Neural cell (in vitro differentiated cells): ENCODE data around the gene SOCS2. TPM values are rescaled to one million over a fixed set of nuclear protein-coding genes. Genes with fewer than 3 reads are reported as not detected.

ENCODE experiments used
- H2AFZ ChIP-seq: fragments of 200-600, 300-800 bp; sonication (generic), shearing (Covaris generic); 2 replicates; pipeline ENCODE4 v1.6.0; 2014; ENCODE audit warnings: low read depth, mild to moderate bottlenecking, antibody characterized with exemption, low read length, moderate library complexity
- H3F3A ChIP-seq: fragments of 200-600 bp; shearing (Covaris generic); 2 replicates; pipeline ENCODE4 v1.6.1; 2016; ENCODE audit warnings: mild to moderate bottlenecking, moderate library complexity, mixed read lengths, antibody characterized with exemption, low read length; ENCODE audit not compliant: insufficient read depth, poor library complexity, severe bottlenecking
- H3K27ac ChIP-seq: fragments of 200-600, 300-800 bp; sonication (generic), shearing (Covaris generic); 2 replicates; pipeline ENCODE4 v1.5.1; 2014; ENCODE audit warnings: mild to moderate bottlenecking, low read length, moderate library complexity
- H3K27me3 ChIP-seq: fragments of 300-800, 200-600 bp; sonication (generic), shearing (Covaris generic); 2 replicates; pipeline ENCODE4 v1.6.0; 2014; ENCODE audit warnings: mild to moderate bottlenecking, low read depth, low read length, moderate library complexity; ENCODE audit not compliant: insufficient read depth
- H3K36me3 ChIP-seq: fragments of 300-800, 200-600 bp; sonication (generic), shearing (Covaris generic); 2 replicates; pipeline ENCODE4 v1.5.1; 2014; ENCODE audit warnings: mild to moderate bottlenecking, antibody characterized with exemption, low read length, moderate library complexity; ENCODE audit not compliant: insufficient read depth
- H3K4me2 ChIP-seq: fragments of 300-800, 200-600 bp; sonication (generic), shearing (Covaris generic); 2 replicates; pipeline ENCODE4 v1.6.0; 2014; ENCODE audit warnings: mild to moderate bottlenecking, low read length
- H3K4me3 ChIP-seq: fragments of 300-800, 200-600 bp; sonication (generic), shearing (Covaris generic); 2 replicates; pipeline ENCODE4 v1.5.1; 2014; ENCODE audit warnings: mild to moderate bottlenecking, low read length, moderate library complexity
- H3K79me2 ChIP-seq: fragments of 200-600 bp; shearing (Covaris generic); replicated peaks from 2 replicates; pipeline ENCODE4 v1.6.0; 2014; ENCODE audit warnings: mild to moderate bottlenecking, low read length, moderate library complexity; ENCODE audit not compliant: insufficient read depth
- H3K9ac ChIP-seq: fragments of 300-800, 200-600 bp; sonication (generic), shearing (Covaris generic); 2 replicates; pipeline ENCODE4 v1.6.1; 2016; ENCODE audit warnings: mild to moderate bottlenecking, low read length, mixed read lengths
- H3K9me2 ChIP-seq: fragments of 200-600 bp; shearing (Covaris generic); 2 replicates; pipeline ENCODE4 v1.6.1; 2016; ENCODE audit warnings: mild to moderate bottlenecking, low read length, mixed read lengths; ENCODE audit not compliant: insufficient read depth
- H3K9me3 ChIP-seq: fragments of 200-600, 300-800 bp; sonication (generic), shearing (Covaris generic); 2 replicates; pipeline ENCODE4 v1.6.1; 2016; ENCODE audit warnings: mild to moderate bottlenecking, mixed run types, low read length, moderate library complexity, mixed read lengths
- H4K20me1 ChIP-seq: fragments of 200-600 bp; shearing (Covaris generic); 2 replicates; pipeline ENCODE4 v1.6.1; 2016; ENCODE audit warnings: mild to moderate bottlenecking, mixed run types; ENCODE audit not compliant: insufficient read depth
- CTCF ChIP-seq: fragments of 450-650 bp; IDR thresholded peaks from 2 replicates; pipeline ENCODE4 v1.5.1; 2014; ENCODE audit warnings: antibody characterized with exemption, mild to moderate bottlenecking, moderate library complexity; ENCODE audit not compliant: poor library complexity, severe bottlenecking
- EP300 ChIP-seq: fragments of 450-650 bp; conservative IDR thresholded peaks from 2 replicates; pipeline ENCODE4 v1.6.1; 2014; ENCODE audit warnings: antibody characterized with exemption, mild to moderate bottlenecking, moderate library complexity; ENCODE audit not compliant: poor library complexity, severe bottlenecking
- EZH2 ChIP-seq: fragments of 200-600, 300-800 bp; shearing (Covaris generic), sonication (generic); IDR thresholded peaks from 2 replicates; pipeline ENCODE4 v1.6.1; 2014; ENCODE audit warnings: antibody characterized with exemption, low read length, borderline replicate concordance, mild to moderate bottlenecking; ENCODE audit not compliant: insufficient read depth, poor library complexity, severe bottlenecking
- MXI1 ChIP-seq: fragments of 450-650 bp; conservative IDR thresholded peaks from 2 replicates; pipeline ENCODE4 v1.6.1; 2014; ENCODE audit warnings: antibody characterized with exemption, mild to moderate bottlenecking; ENCODE audit not compliant: poor library complexity, severe bottlenecking
- POLR2AphosphoS5 ChIP-seq: IDR thresholded peaks from 2 replicates; pipeline ENCODE4 v1.6.1; 2012
- RAD21 ChIP-seq: fragments of 450-650 bp; conservative IDR thresholded peaks from 2 replicates; pipeline ENCODE4 v1.6.1; 2014; ENCODE audit warnings: antibody characterized with exemption, mild to moderate bottlenecking, moderate library complexity
- REST ChIP-seq: IDR thresholded peaks from 2 replicates; pipeline ENCODE4 v1.6.1; 2012; ENCODE audit warnings: borderline replicate concordance
- SMC3 ChIP-seq: fragments of 450-650 bp; conservative IDR thresholded peaks from 2 replicates; pipeline ENCODE4 v1.6.1; 2014; ENCODE audit warnings: antibody characterized with exemption, mild to moderate bottlenecking, moderate library complexity; ENCODE audit not compliant: poor library complexity
- TAF1 ChIP-seq: IDR thresholded peaks from 2 replicates; pipeline ENCODE4 v1.6.1; 2012; ENCODE audit warnings: low read depth
- polyA plus RNA-seq: library from polyadenylated mRNA; depleted of rRNA; stranded (reverse); fragments of >200 nt; gene quantifications from 2 replicates; pipeline ENCODE4 v1.2.3, GENCODE V29; 2014

The SOCS2 gene
- polyA plus RNA-seq, 1 donor from 2014 or later, result 119 TPM

- Histone ChIP-seq H3K4me3 (no peak overlapping the region), H3K27ac (no peak overlapping the region), H3K27me3 (no peaks in the 10 kb centered on the region), H3K79me2 (no peaks in the 10 kb centered on the region), H3K36me3 (no peaks in the 10 kb centered on the region), H4K20me1 (no peaks in the 10 kb centered on the region), H3K9me2 (no peaks in the 10 kb centered on the region), H3K9me3 (no peaks in the 10 kb centered on the region), H2AFZ (no peak overlapping the region), H3K4me2 (no peak overlapping the region), H3F3A (no peaks in the 10 kb centered on the region), H3K9ac (no peak overlapping the region)
- no peak for TF ChIP-seq EZH2
- TF ChIP-seq REST, result no peak
- TF ChIP-seq TAF1, result no peak
- TF ChIP-seq SMC3, result no peak
- no peak for TF ChIP-seq CTCF
- TF ChIP-seq POLR2AphosphoS5, result no peak
- no peak for TF ChIP-seq EP300
- no peak for TF ChIP-seq RAD21
- no peak for TF ChIP-seq MXI1
These were observed 39.2 kb upstream of the SOCS2 start for GRCh38 chr12:93533310-93533709.

- no peaks in the 10 kb centered on the region for H3K79me2 ChIP-seq
- H4K20me1 ChIP-seq, result no peaks in the 10 kb centered on the region
- peak overlapping the region; percentile 41 for H3K4me3 ChIP-seq
- H3K9ac ChIP-seq, result peak overlapping the region; percentile 40
- no peaks in the 10 kb centered on the region for H3F3A ChIP-seq
- TF ChIP-seq CTCF (no peak), REST (no peak), SMC3 (no peak)
- no peaks in the 10 kb centered on the region for H3K36me3 ChIP-seq
- no peaks in the 10 kb centered on the region for H3K27me3 ChIP-seq
- H3K4me2 ChIP-seq, result no peak overlapping the region
- peak overlapping the region; percentile 56 for H3K27ac ChIP-seq
- H3K9me3 ChIP-seq, result no peaks in the 10 kb centered on the region
- no peak overlapping the region for H2AFZ ChIP-seq
- H3K9me2 ChIP-seq, result no peaks in the 10 kb centered on the region
These were observed 36.2 kb upstream of the SOCS2 start for GRCh38 chr12:93536111-93536765.
